HG03432 (cell line): ENCODE results near the gene PSMD4.
"Not testable (repeated sequence)": the region's sequence is repeated elsewhere in the genome, so short reads cannot be mapped to it uniquely, and the experiment has no call there.

Experiments
- ATAC-seq: cut with Tn5 transposase; IDR thresholded peaks from one replicate; pipeline ENCODE4 v1.9.1; 2021; ENCODE audit warnings: mild to moderate bottlenecking, moderate library complexity; ENCODE audit not compliant: unreplicated experiment

The PSMD4 gene

DNA sequence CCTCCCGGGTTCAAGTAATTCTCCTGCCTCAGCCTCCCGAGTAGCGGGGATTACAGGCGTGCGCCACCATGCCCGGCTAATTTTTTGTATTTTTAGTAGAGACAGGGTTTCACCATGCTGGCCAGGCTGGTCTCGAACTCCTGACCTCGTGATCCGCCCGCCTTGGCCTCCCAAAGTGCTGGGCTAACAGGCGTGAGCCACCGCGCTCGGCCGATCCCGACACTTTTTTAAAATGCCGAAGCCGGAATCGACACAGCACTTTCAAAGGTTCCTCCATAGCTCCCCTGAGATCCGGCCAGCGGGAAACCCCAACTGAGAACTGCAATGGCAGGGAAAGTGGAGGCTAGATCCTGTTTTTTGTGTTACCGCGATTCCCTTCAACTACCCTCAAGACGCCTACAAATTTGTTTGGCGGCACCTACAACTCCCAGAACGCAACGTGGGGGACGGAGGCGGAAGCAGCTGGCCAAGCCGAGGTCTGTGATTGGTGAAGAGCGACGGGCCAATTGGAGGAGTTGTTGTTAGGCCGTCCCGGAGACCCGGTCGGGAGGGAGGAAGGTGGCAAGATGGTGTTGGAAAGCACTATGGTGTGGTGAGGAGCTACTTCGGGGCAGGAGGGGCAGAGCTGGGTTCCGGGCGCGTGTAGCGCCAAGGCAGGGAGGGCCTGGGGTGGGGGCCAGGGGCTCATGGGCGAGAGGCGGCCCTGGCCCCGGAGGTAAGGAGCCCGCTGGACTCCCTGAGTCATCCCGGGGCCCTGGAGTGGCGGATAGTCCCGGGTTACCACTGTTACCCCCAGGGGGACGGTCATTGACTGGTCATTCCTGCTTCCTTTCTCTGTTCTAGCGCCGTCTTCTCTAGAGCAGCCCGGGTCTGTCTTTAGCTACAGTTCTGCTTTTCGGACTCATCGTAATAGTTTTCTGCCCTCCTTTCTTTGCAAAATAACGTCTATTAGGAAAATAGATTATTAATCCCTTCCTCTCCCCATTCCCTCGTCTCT, at the start of gene PSMD4:
Gene PSMD4, plus strand, starts transcription at position 518 of the 997 bp plus-strand sequence. Its CDS starts 49 bp downstream, at position 567.
- peak; percentile 94 for ATAC-seq

DNA sequence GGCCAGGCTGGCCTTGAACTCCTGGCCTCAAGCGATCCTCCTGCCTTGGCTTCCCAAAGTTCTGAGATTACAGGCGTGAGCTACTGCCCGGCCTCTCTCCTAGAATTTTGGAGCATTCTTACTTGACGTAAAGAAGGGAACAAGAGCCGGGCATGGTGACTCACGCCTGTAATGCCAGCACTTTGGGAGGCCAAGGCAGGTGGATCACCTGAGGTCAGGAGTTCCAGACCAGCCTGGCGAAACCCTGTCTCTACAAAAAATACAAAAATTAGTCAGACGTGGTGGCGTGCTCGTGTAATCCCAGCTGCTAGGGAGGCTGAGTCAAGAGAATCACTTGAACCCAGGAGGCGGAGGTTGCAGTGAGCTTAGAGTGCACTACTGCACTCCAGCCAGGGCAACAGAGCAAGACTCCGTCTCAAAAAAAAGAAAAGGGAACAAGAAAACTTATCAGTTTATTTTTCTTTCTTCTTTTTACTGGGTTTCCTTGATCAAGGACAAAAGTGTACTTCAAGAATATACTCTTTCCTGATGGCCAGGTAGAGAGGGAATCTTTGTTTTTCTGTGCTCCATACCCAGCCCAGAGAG, 49.1 kb upstream of the PSMD4 start:
- not testable (repeated sequence) for ATAC-seq

DNA sequence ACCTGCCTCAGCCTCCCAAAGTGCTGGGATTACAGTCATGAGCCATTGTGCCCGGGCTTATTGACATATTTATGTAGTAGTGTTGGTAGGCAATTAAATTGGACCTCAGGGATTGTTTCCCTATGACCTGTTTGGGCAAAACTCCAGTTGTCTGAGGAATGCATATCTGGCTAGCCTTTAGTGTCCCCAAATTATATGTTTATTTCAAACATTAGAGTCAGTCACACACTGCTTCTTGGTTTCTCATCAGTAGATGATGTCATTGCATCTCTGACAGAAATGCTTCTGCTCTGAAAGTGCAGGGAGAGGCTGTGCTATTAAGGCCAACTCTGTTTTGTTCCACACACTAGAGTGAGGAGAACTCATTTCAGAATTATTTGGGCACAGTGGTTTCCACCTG, 43.7 kb upstream of the PSMD4 start:
- no peak for ATAC-seq

DNA sequence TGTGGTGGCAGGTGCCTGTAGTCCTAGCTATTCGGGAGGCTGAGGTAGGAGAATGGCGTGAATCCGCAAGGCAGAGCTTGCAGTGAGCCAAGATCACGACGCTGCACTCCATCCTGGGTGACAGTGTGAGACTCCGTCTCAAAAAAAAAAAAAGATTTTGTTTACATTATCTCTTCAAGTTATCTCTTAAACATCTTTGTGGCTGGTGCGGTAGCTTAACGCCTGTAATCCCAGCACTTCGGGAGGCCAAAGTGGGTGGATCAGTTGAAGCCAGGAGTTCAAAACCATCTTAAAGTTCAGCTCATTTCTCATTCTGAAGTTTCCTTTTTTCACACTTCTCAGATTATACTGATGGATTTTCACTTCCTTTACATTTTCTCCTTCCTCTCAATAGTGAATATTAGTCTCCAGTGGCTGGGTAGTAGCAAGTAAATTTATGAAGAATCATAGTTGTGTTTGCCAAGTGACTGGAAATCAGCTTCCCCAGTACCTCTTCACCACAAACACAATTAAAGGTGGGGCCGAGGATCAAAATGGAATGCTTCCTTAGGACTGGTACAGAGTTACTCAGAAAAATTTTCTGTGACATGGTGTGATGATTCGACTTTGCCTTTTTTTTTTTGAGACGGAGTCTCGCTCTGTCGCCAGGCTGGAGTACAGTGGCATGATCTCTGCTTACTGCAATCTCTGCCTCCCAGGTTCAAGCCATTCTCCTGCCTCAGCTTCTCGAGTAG, 42.4 kb upstream of the PSMD4 start:
- no peak for ATAC-seq

DNA sequence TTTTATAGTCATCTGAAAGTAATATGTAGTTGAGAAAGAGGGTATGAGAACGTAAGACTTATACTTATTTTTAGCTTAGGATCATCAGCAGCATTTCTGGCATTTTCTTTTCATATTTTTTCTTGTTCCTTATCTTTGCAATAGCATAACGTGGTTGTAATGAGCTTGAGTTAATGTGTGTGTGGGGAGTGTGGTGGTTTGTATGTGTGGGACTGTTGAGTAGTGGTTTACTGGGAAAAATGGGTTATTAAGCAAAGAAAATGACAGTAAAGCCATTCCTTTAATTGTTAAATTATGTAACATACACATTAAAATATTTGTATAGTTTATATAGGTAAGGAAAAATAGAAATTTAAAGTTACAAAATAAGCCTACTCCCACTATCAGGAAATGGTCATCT, 41.0 kb upstream of the PSMD4 start:
- ATAC-seq = no peak

DNA sequence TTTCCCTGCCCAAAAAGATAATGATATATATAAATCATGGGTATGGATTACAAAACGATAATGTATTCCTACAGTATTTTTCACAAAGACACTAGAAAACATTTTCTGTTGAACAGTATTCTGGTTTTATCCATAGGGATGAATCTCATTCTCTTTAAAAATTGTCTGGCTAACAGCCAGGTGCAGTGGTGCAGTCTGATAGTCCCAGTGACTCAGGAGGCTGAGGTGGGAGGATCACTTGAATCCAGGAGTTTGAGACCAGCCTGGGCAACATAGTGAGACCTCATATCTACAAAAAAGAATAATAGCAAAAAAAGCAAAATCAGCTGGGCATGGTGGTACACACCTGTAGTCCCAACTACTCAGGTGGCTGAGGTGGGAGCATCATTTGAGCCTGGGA, 32.9 kb upstream of the PSMD4 start:
- ATAC-seq = no peak

DNA sequence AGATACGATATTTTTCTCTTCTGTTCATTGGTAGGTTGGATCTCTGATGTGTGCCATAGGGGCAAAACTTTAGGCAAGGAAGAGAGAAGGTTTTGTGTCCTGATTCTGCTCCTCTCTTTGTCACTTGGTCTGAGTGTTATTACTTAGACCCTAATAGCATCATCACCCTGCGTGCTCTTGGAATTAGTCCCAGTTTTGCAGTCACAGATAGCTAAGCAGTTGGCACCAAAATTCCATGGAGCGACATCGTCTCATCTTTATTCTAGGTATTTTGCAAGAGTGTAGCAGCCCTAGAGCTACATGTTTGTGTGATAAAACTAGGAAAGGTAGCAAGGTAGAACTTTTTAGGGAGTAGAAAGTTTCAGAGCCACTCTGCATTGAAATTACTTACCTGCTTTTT, 32.4 kb upstream of the PSMD4 start:
- no peak for ATAC-seq

DNA sequence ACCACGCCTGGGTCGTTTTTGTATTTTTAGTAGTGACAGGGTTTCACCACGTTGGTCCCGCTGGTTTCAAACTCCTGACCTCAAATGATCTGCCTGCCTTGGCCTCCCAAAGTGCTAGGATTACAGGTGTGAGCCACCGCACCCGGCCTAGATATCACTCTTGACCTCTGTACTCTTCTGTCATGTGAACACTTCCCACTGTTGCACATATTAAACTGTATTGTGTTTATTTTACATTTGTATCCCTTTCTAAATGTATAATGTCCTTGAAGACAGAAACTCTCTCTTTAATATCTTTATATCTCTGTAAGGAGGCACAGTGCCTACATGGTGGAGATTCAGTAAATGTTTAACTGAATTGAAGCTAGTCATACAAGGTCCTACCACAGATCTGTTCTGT, 19.3 kb upstream of the PSMD4 start:
- no peak for ATAC-seq

DNA sequence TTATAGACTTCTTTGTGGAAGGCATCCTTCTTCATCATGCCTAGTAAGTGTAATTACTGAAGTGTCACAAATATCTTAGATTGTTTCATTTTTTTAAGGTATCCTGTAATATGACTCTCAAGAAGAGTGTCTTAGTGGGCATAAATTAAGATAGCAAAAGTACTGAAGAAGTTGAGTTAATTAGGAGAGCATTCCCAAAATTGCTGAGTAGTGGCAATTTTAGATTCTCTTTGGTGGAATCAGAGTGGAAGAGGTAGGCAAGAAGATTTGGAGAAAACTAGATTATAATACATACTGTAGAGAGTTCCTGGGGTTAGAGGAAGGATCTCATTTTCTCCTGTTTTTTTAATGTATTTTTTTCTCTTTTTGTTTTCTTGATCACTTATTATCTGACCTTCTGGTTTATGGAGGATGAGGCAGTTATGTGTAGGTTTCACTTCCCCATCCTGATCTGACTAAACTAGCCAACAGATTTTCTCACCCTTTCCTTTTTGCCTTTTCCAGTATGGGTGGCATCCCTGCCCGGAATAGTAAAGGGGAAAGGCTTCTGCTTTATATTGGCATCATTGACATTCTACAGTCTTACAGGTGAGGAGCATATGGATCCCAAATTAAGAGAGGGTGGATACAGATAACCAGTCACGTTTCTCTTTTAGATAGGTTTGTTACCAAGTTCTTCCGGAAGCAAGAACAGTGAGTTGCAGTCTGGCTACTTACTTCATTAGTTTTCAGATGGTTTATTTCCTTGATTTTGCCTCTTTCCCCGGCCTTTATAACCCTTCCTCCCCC, 16.7 kb upstream of the PSMD4 start:
- ATAC-seq = no peak

DNA sequence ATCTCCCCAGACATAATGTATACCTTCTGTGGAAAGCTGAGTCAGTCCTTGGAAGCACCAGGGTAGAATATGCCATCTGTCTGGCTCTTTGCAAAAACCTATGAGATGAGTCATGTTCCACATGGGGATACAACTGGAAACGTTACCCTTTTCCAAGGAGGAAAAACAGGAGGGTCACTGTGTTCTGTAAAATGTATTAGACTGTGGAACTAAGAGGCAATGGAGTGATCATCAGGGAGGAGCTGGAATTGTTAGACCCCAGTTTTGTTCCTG, 16.1 kb upstream of the PSMD4 start:
- ATAC-seq = no peak

DNA sequence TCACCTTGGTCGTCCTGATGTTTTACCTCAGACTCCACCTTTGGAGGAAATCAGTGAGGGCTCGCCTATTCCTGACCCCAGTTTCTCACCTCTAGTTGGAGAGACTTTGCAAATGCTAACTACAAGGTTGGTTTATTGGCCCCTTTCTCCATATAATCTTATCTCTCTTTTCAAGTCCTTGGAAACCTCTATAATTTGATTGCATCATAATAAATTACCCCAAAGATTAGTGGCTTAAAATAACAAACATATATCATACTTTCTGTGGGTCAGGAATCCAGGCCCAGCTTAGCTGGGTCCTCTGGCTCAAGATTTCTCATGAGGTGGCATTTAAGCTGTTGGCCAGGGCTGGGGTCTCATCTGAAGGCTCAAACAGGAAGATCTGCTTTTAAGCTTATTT, 12.1 kb upstream of the PSMD4 start:
- no peak for ATAC-seq

DNA sequence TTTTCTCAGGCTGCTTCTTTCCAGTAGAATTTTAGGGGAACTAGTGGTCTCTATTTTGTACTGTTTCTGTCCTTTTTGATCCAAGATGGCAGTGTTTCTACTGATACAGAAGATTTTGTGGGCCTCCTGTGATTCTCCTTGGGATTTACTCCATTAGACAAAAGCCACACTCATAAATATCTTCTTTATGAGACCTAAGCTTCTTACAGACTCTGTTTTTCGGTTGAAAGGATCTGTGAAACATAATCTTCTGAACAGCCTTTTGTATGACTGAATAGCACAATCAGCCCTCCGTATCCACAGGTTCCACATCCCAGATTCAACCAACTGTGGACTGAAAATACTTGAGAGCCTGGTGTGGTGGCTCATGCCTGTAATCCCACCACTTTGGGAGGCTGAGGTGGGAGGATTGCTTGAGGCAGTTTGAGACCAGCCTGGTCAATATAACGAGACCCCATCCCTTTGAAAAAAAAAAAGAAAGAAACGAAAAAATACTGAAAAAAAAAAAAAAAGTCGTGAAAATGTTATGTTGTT, 10.8 kb upstream of the PSMD4 start:
- no peak for ATAC-seq

DNA sequence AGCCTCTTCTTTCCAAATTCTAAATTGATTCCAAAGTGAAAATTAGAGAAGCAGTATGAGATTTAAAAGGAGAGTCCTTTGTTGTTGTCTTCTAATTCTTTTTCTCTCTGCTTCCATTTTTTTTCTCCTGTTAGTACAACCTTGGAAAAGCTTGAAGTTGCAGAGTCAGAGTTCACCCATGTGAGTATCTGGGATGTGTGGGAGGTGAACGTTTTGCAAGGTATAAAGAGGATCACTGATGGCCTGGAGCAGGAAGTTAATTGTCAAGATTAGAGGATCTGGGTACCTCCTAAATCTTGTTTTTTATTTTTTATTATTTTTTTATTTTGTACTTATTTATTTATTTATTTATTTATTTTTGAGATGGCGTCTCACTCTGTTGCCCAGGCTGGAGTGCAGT, 7.7 kb upstream of the PSMD4 start:
- ATAC-seq = no peak

DNA sequence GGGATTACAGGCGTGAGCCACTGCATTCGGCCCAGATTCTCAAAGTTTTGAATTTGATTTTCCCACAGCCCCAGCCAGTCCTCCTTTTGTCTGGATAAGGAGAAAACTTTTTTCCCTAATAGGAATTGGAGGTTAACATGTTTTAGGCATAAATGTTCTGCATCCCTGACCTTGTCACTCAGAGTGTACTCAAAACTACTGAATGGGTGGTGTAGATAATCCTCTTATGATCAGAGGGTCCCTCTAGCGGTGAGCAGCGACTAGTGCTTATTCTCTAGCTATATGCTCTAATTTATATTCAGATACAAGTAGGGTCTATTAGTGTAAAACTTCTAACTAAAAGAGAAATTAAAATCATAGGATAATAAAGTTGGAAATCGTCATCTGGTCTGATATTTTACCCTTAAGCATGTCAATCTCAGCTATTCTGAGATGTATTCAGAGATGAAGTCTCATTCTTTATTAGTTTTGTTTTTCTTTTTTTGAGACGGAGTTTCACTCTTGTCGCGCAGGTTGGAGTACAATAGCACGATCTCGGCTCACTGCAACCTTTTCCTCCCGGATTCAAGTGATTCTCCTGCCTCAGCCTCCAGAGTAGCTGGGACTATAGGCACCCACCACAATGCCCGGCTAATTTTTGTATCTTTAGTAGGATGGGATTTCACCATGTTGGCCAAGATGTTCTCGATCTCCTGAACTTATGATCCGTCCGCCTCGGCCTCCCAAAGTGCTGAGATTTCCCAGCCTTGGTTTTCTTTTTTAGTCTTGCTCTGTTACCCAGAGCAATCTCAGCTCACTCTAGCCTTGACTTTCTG, 2.7 kb upstream of the PSMD4 start:
- ATAC-seq = no peak

DNA sequence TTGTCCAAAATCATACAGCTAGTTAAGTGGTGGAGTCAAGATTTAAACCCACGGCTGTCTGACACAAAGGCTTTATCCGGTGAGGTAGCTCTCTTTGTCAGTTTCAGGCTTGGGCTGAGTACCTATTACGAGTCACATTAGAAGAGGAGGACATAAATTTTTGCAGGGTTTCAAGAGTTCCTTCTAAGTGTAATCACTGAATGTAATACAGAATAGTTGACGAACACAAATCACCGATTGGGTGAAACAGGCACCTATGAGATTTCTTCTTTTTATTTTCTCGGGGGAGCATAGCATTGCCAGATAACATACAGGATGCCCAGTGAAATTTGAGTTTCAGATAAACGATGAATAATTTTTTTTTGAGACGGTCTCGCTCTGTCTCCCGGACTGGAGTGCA, 847 bp downstream of the PSMD4 start:
- ATAC-seq = no peak

DNA sequence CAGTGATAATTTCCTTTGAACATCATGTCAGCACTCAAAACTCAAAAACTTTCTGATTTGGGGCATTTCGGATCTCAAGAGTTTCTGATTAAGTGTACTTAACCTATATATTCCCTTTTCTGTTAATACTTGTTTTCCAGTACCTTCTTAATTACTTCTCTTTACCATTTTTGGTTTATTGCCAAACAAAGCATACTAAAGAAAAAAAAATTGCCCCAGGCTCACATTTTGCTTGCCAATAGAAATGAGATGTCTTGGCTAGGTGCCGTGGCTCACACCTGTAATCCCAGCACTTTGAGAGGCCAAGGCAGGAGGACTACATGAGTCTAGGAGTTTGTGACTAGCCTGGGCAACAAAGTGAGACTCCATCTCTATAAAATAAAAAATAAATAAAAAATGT, 4.8 kb downstream of the PSMD4 start:
- no peak for ATAC-seq

DNA sequence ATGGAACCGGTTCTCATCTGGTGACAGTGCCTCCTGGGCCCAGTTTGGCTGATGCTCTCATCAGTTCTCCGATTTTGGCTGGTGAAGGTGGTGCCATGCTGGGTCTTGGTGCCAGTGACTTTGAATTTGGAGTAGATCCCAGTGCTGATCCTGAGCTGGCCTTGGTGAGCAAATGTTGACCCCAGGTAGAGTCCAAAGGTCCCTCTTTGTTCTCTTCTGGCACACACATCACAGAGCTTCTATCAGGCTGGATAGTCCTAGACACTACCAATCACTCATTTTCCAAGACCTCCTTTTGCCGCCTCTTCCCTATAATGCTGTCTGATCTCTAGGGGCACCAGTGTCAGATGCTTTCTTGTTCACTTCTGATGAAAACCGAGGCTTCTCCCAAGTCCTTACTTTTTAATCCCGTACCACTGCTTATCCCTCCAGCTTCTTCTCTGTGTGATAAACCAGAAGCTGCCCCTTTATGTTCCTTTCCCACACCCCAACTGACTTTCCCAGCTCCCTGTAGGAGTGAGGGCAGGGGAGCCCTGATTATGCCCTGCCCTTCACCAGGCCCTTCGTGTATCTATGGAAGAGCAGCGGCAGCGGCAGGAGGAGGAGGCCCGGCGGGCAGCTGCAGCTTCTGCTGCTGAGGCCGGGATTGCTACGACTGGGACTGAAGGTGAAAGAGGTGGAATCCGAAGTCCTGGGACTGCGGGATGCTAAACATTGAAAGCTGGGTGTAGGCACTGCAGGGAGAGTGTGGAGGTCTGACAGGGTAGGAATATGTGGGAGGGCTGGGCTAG, 11.1 kb downstream of the PSMD4 start:
- no peak for ATAC-seq

DNA sequence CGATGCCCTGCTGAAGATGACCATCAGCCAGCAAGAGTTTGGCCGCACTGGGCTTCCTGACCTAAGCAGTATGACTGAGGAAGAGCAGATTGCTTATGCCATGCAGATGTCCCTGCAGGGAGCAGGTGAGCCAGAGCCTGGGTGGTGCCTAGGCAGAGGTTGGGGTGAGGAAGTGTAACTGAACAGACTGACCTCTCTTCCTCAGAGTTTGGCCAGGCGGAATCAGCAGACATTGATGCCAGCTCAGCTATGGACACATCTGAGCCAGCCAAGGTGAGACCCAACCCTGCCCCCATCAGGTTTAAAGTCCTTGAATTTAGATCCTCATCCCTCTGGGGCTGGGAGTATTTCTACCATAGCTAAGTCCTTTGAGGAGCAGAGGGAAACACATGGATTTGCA, 11.8 kb downstream of the PSMD4 start:
- ATAC-seq = no peak

DNA sequence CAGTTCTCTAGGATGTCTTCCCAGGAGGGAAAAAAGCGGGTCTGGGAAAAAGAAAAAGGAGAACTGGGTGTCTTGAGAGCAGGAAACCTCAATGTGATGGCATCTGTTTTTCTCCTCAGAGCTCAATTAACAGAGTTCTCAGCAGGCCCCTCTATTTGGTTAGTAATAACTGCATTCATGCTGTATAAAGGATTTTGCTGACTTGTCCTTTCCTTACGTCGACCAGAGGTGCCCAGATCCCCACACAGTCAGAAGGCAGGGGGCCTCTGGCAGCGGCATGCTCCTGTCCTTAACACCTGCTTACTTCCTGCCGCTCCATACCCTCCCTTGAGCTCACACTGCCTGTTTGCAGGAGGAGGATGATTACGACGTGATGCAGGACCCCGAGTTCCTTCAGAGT, 12.3 kb downstream of the PSMD4 start:
- no peak for ATAC-seq
